ENCODE measurements around the gene SATB2. TPM values are rescaled to one million over a fixed set of nuclear protein-coding genes. Genes with fewer than 3 reads are reported as not detected.

The SATB2 gene
- total and polyA plus RNA-seq, 4 donors: 0.47 to 3.7 (median 1.8) TPM

DNA sequence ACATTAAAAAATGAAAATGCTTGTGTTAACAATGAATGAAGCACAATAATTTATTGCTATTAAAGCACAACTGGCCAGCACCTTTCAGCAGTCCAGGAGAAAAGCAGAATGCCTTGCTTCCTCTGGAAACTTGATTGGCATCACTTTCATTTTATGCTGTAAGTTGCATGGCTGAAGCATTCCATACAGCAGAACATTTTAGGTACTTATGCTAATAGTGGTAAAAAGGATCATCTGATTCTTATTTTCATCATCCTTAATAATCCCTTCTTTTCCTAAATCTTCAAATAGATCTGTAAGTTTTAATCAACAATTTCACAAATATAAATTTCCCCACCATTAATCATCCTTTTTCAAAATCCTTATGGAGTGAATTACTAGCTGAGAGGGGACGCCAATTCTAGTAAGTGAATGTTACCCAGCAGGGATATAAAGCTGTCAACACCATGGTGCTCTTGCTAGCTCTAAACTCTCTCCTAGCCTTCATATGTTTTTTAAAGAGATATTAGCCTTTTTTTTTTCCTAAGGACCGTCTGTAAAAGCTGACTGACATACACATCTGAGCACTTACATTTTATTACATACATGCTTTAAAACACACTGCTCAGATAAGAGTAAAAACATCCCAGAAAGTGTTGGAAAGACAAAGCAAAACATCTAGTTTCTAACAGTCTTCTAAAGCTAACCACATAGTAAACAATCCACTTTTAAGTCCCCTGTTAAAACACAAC, 5.3 kb downstream of the SATB2 start:
- Histone ChIP-seq H3K4me3 (no peak overlapping the region), H3K36me3 (ENCODE audit: control insufficient read depth in 4 of 4, insufficient read depth in 4 of 4, low read length in 4 of 4) (no peaks in the 10 kb centered on the region), H3K4me1 (ENCODE audit: control insufficient read depth in 5 of 5, insufficient read depth in 5 of 5, low read length in 5 of 5) (peaks cover 0 to 15% (median 3%) of the 10 kb centered on the region in 5 donors), H3K9ac (ENCODE audit: insufficient read depth in 1 of 2, low read length in 2 of 2) (no peak overlapping the region), H3K27me3 (ENCODE audit: control insufficient read depth in 3 of 3, insufficient read depth in 3 of 3, low read length in 2 of 3) (peaks cover 0 to 52% (median 50%) of the 10 kb centered on the region in 3 donors), H3K9me3 (ENCODE audit: control insufficient read depth in 4 of 4, insufficient read depth in 3 of 4, low read length in 3 of 4) (peaks cover 0 to 3% (median 0%) of the 10 kb centered on the region in 4 donors), H3K27ac (ENCODE audit: low read depth in 1 of 2, low read length in 1 of 2) (no peak overlapping the region)
- 62 to 80% methylated on average over 2 of the region's 2 CpGs for WGBS, 2 donors
- TF ChIP-seq, protein P1, sequence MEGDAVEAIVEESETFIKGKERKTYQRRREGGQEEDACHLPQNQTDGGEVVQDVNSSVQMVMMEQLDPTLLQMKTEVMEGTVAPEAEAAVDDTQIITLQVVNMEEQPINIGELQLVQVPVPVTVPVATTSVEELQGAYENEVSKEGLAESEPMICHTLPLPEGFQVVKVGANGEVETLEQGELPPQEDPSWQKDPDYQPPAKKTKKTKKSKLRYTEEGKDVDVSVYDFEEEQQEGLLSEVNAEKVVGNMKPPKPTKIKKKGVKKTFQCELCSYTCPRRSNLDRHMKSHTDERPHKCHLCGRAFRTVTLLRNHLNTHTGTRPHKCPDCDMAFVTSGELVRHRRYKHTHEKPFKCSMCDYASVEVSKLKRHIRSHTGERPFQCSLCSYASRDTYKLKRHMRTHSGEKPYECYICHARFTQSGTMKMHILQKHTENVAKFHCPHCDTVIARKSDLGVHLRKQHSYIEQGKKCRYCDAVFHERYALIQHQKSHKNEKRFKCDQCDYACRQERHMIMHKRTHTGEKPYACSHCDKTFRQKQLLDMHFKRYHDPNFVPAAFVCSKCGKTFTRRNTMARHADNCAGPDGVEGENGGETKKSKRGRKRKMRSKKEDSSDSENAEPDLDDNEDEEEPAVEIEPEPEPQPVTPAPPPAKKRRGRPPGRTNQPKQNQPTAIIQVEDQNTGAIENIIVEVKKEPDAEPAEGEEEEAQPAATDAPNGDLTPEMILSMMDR (IDR thresholded peaks at IDR 0.05; ENCODE audit: control extremely low read depth, extremely low read depth): no peak
- ATAC-seq (ENCODE audit: insufficient read depth, low FRiP score) (no peak), DNase-seq (peak in 2 of 3 donors; percentile 65 to 79)

DNA sequence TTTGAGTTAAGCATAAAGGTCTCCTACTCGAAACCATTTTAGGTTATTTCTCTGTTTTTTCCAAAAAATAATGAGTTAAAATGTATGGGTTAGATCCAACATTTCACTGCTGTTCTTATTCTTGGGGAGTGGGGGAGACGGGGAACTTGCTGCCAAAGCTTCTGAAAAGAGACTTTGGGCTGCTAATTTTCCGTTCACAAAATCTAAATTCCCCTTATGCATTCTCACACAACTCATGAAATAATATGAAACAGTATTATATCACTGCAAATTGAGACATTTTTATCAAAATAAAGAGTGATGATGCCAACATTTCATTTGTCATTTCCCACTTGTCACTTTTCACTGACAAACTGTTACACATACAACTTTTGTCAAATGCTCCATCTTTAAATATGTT, 7.8 kb downstream of the SATB2 start:
- TF ChIP-seq, protein P1 (IDR thresholded peaks at IDR 0.05; ENCODE audit: control extremely low read depth, extremely low read depth): no peak
- ATAC-seq (ENCODE audit: insufficient read depth, low FRiP score): no peak
- WGBS, 2 donors: 86 to 93% methylated on average over 3 of the region's 3 CpGs

DNA sequence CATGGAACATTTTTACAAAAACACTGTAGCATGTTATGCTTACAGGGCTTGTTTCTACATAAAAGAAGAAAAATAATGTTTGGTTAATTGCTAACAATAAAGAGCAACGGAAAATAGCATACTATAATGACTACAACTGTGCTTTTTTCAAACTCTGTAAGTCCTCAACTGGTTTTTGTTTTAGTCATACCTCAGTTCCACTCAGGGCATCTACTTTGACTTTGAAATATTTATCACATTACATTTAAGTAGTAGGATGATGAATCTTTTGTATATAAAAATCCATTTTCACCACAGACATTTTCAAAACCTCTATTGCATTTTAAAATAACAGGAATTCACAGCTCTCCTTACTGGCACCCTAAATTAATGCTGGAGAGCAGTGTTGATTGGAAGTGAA, 8.3 kb downstream of the SATB2 start:
- no peak overlapping the region for H3K4me3 ChIP-seq
- ATAC-seq (ENCODE audit: insufficient read depth, low FRiP score): no peak
- H3K27ac ChIP-seq (ENCODE audit: low read depth in 1 of 2, low read length in 1 of 2): no peak overlapping the region
- no peaks in the 10 kb centered on the region for H3K36me3 ChIP-seq (ENCODE audit: control insufficient read depth in 4 of 4, insufficient read depth in 4 of 4, low read length in 4 of 4)
- peaks cover 0 to 27% (median 27%) of the 10 kb centered on the region in 3 donors for H3K27me3 ChIP-seq (ENCODE audit: control insufficient read depth in 3 of 3, insufficient read depth in 3 of 3, low read length in 2 of 3)
- TF ChIP-seq, protein P1 (IDR thresholded peaks at IDR 0.05; ENCODE audit: control extremely low read depth, extremely low read depth): no peak
- no peaks in the 10 kb centered on the region for H3K9me3 ChIP-seq (ENCODE audit: control insufficient read depth in 4 of 4, insufficient read depth in 3 of 4, low read length in 3 of 4)
- WGBS, 2 donors: 83 to 88% methylated on average over 1 of the region's 1 CpG
- no peaks in the 10 kb centered on the region for H3K4me1 ChIP-seq (ENCODE audit: control insufficient read depth in 5 of 5, insufficient read depth in 5 of 5, low read length in 5 of 5)
- no peak for DNase-seq
- no peak overlapping the region for H3K9ac ChIP-seq (ENCODE audit: insufficient read depth in 1 of 2, low read length in 2 of 2)

More for the DNA sequence above, 7.8 kb downstream of the SATB2 start:
- Histone ChIP-seq H3K9ac (ENCODE audit: insufficient read depth in 1 of 2, low read length in 2 of 2) (no peak overlapping the region), H3K4me1 (ENCODE audit: control insufficient read depth in 5 of 5, insufficient read depth in 5 of 5, low read length in 5 of 5) (no peaks in the 10 kb centered on the region), H3K9me3 (ENCODE audit: control insufficient read depth in 4 of 4, insufficient read depth in 3 of 4, low read length in 3 of 4) (no peaks in the 10 kb centered on the region), H3K27ac (ENCODE audit: low read depth in 1 of 2, low read length in 1 of 2) (no peak overlapping the region), H3K27me3 (ENCODE audit: control insufficient read depth in 3 of 3, insufficient read depth in 3 of 3, low read length in 2 of 3) (peaks cover 0 to 32% (median 32%) of the 10 kb centered on the region in 3 donors), H3K36me3 (ENCODE audit: control insufficient read depth in 4 of 4, insufficient read depth in 4 of 4, low read length in 4 of 4) (no peaks in the 10 kb centered on the region), H3K4me3 (no peak overlapping the region)
- DNase-seq: no peak

All from lung (tissue), 12 donors.